ENCODE data around the gene LCE3C. TPM values are rescaled to one million over a fixed set of nuclear protein-coding genes. Genes with fewer than 3 reads are reported as not detected.

LCE3C gene
- total RNA-seq, 1 experiment from 2014 or later = not detected

DNA sequence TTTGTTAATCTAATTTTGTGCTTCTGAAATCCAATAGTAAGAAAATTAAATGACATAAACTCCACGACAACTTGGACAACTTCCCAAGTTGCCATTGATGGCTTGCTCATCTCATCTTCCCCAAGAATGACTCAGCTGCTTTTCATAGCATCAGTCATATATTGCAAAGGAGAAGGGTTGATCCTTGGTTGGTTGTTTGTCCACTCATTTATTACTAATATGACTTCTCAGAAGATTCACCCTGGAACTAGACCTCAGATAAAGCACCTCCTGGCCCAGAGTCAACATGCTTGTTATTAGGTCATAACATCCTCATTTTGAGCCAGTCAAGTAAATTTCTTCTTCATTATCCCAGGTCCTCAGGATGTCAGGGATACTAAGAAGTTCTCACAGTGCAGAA, 17.4 kb upstream of the LCE3C start:
- intact Hi-C loops (cut with micrococcal nuclease; ENCODE audit: unreplicated experiment) (no loop called here), in situ Hi-C loops (cut with HindIII; ENCODE audit: low pct_unique_long_range_greater_than_20kb, low sequenced_read_pairs) (no loop called here)
- no peak for DNase-seq (ENCODE audit: low read depth, low spot score)
- BruUV-seq (replicated peaks) = no TSS peak
- ATAC-seq = no peak
- Histone ChIP-seq H3K27ac (ENCODE audit: low read length) (no peak overlapping the region), H3K27me3 (ENCODE audit: control insufficient read depth, insufficient read depth, low read length) (no peaks in the 10 kb centered on the region), H3K4me3 (ENCODE audit: low read depth in 2 of 2, low read length in 2 of 2) (no peak overlapping the region), H3K9me3 (ENCODE audit: control insufficient read depth, insufficient read depth, low read depth, low read length) (no peaks in the 10 kb centered on the region), H3K36me3 (ENCODE audit: control insufficient read depth, insufficient read depth, low read length) (no peaks in the 10 kb centered on the region), H3K4me1 (ENCODE audit: control insufficient read depth, insufficient read depth, low read length) (no peaks in the 10 kb centered on the region)
- POLR2A ChIA-PET = no interaction called here
- CTCF ChIA-PET = no interaction called here
- no peak for TF ChIP-seq POLR2AphosphoS5 (IDR thresholded peaks at IDR 0.05; ENCODE audit: low read depth, low read length)
- TF ChIP-seq, protein P1, sequence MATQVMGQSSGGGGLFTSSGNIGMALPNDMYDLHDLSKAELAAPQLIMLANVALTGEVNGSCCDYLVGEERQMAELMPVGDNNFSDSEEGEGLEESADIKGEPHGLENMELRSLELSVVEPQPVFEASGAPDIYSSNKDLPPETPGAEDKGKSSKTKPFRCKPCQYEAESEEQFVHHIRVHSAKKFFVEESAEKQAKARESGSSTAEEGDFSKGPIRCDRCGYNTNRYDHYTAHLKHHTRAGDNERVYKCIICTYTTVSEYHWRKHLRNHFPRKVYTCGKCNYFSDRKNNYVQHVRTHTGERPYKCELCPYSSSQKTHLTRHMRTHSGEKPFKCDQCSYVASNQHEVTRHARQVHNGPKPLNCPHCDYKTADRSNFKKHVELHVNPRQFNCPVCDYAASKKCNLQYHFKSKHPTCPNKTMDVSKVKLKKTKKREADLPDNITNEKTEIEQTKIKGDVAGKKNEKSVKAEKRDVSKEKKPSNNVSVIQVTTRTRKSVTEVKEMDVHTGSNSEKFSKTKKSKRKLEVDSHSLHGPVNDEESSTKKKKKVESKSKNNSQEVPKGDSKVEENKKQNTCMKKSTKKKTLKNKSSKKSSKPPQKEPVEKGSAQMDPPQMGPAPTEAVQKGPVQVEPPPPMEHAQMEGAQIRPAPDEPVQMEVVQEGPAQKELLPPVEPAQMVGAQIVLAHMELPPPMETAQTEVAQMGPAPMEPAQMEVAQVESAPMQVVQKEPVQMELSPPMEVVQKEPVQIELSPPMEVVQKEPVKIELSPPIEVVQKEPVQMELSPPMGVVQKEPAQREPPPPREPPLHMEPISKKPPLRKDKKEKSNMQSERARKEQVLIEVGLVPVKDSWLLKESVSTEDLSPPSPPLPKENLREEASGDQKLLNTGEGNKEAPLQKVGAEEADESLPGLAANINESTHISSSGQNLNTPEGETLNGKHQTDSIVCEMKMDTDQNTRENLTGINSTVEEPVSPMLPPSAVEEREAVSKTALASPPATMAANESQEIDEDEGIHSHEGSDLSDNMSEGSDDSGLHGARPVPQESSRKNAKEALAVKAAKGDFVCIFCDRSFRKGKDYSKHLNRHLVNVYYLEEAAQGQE (IDR thresholded peaks at IDR 0.05; ENCODE audit: insufficient read depth in 1 of 2, low read depth in 2 of 2, low read length in 1 of 2) = no peak
- TF ChIP-seq, protein P2, sequence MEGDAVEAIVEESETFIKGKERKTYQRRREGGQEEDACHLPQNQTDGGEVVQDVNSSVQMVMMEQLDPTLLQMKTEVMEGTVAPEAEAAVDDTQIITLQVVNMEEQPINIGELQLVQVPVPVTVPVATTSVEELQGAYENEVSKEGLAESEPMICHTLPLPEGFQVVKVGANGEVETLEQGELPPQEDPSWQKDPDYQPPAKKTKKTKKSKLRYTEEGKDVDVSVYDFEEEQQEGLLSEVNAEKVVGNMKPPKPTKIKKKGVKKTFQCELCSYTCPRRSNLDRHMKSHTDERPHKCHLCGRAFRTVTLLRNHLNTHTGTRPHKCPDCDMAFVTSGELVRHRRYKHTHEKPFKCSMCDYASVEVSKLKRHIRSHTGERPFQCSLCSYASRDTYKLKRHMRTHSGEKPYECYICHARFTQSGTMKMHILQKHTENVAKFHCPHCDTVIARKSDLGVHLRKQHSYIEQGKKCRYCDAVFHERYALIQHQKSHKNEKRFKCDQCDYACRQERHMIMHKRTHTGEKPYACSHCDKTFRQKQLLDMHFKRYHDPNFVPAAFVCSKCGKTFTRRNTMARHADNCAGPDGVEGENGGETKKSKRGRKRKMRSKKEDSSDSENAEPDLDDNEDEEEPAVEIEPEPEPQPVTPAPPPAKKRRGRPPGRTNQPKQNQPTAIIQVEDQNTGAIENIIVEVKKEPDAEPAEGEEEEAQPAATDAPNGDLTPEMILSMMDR (IDR thresholded peaks at IDR 0.05) = no peak
- TF ChIP-seq TCF7L2 (IDR thresholded peaks at IDR 0.05; ENCODE audit: low read depth, low read length) = no peak
- no peak for TF ChIP-seq SIN3A (IDR thresholded peaks at IDR 0.05; ENCODE audit: borderline replicate concordance, insufficient read depth, low read depth, low read length)

GRCh38 chr1:152585586-152585985, 14.4 kb upstream of the LCE3C start:
- TF ChIP-seq, protein P1 (IDR thresholded peaks at IDR 0.05; ENCODE audit: insufficient read depth in 1 of 2, low read depth in 2 of 2, low read length in 1 of 2) = no peak
- TF ChIP-seq SIN3A (IDR thresholded peaks at IDR 0.05; ENCODE audit: borderline replicate concordance, insufficient read depth, low read depth, low read length) (no peak), TCF7L2 (IDR thresholded peaks at IDR 0.05; ENCODE audit: low read depth, low read length) (no peak)
- TF ChIP-seq, protein P2 (IDR thresholded peaks at IDR 0.05) = peak; percentile 16; the same call in 1 of the 2 replicates
- no TSS peak for BruUV-seq (replicated peaks)
- POLR2A ChIA-PET = no interaction called here
- ATAC-seq (no peak), DNase-seq (ENCODE audit: low read depth, low spot score) (no peak)
- Histone ChIP-seq H3K27me3 (ENCODE audit: control insufficient read depth, insufficient read depth, low read length) (no peaks in the 10 kb centered on the region), H3K9me3 (ENCODE audit: control insufficient read depth, insufficient read depth, low read depth, low read length) (no peaks in the 10 kb centered on the region), H3K36me3 (ENCODE audit: control insufficient read depth, insufficient read depth, low read length) (no peaks in the 10 kb centered on the region), H3K4me3 (ENCODE audit: low read depth in 2 of 2, low read length in 2 of 2) (no peak overlapping the region), H3K4me1 (ENCODE audit: control insufficient read depth, insufficient read depth, low read length) (no peaks in the 10 kb centered on the region), H3K27ac (ENCODE audit: low read length) (no peak overlapping the region)
- intact Hi-C loops (cut with micrococcal nuclease; ENCODE audit: unreplicated experiment) = no loop called here
- in situ Hi-C loops (cut with HindIII; ENCODE audit: low pct_unique_long_range_greater_than_20kb, low sequenced_read_pairs) = no loop called here
- CTCF ChIA-PET = no interaction called here

Data from Panc1 (cell line).